ENCODE data around the gene C4A.
A peak's percentile ranks its signal among the peaks of the same experiment; 100 is the strongest.

The C4A gene

GRCh38 chr6:31952140-31952805 lies 29.6 kb upstream of the C4A start:
- no peak overlapping the region for H3K27ac Mint-ChIP-seq
- H3K4me1 Mint-ChIP-seq (ENCODE audit: low read depth) = peaks cover 3% of the 10 kb centered on the region
- H3K27me3 Mint-ChIP-seq = no peaks in the 10 kb centered on the region
- H3K36me3 Mint-ChIP-seq (ENCODE audit: low read depth) = peaks cover 42% of the 10 kb centered on the region
- no peaks in the 10 kb centered on the region for H3K9me3 Mint-ChIP-seq
- H3K4me3 Mint-ChIP-seq = no peak overlapping the region

GRCh38 chr6:31952890-31953289 lies 29.0 kb upstream of the C4A start:
- no peaks in the 10 kb centered on the region for H3K9me3 Mint-ChIP-seq
- peaks cover 47% of the 10 kb centered on the region for H3K36me3 Mint-ChIP-seq (ENCODE audit: low read depth)
- H3K27ac Mint-ChIP-seq = no peak overlapping the region
- no peaks in the 10 kb centered on the region for H3K27me3 Mint-ChIP-seq
- H3K4me1 Mint-ChIP-seq (ENCODE audit: low read depth) = peaks cover 9% of the 10 kb centered on the region
- H3K4me3 Mint-ChIP-seq = no peak overlapping the region

- H3K36me3 Mint-ChIP-seq (ENCODE audit: low read depth) = peaks cover 47% of the 10 kb centered on the region
- H3K27ac Mint-ChIP-seq = no peak overlapping the region
- no peaks in the 10 kb centered on the region for H3K27me3 Mint-ChIP-seq
- H3K4me1 Mint-ChIP-seq (ENCODE audit: low read depth) = peaks cover 21% of the 10 kb centered on the region
- no peak overlapping the region for H3K4me3 Mint-ChIP-seq
- H3K9me3 Mint-ChIP-seq = no peaks in the 10 kb centered on the region
Measured at GRCh38 chr6:31954511-31954910, 27.3 kb upstream of the C4A start.

- peaks cover 64% of the 10 kb centered on the region for H3K36me3 Mint-ChIP-seq (ENCODE audit: low read depth)
- no peaks in the 10 kb centered on the region for H3K27me3 Mint-ChIP-seq
- no peaks in the 10 kb centered on the region for H3K9me3 Mint-ChIP-seq
- H3K4me1 Mint-ChIP-seq (ENCODE audit: low read depth) = peaks cover 36% of the 10 kb centered on the region
- no peak overlapping the region for H3K27ac Mint-ChIP-seq
- H3K4me3 Mint-ChIP-seq = no peak overlapping the region
Measured at GRCh38 chr6:31956796-31957195, 25.1 kb upstream of the C4A start.

GRCh38 chr6:31958412-31958740 lies 23.5 kb upstream of the C4A start:
- Mint-ChIP-seq H3K36me3 (ENCODE audit: low read depth) (peaks cover 69% of the 10 kb centered on the region), H3K27me3 (no peaks in the 10 kb centered on the region), H3K4me3 (peak overlapping the region; percentile 99), H3K27ac (peak overlapping the region; percentile 96), H3K4me1 (ENCODE audit: low read depth) (peaks cover 36% of the 10 kb centered on the region), H3K9me3 (no peaks in the 10 kb centered on the region)

- Mint-ChIP-seq H3K27ac (peak within 1 kb of the TSS; percentile 98), H3K27me3 (no peaks in the 10 kb centered on the region), H3K36me3 (ENCODE audit: low read depth) (peaks cover 67% of the 10 kb centered on the region), H3K4me1 (ENCODE audit: low read depth) (peaks cover 36% of the 10 kb centered on the region), H3K4me3 (peak within 1 kb of the TSS; percentile 99), H3K9me3 (no peaks in the 10 kb centered on the region)
Measured at GRCh38 chr6:31958741-31959739, 22.8 kb upstream of the C4A start, which contains the start of the genes NELFE and SKIC2. TSS of gene NELFE (minus strand) at chr6:31958971. CDS start at chr6:31958446, 525 bp downstream. TSS of gene SKIC2 (plus strand) at chr6:31959175. CDS start at chr6:31959193, 18 bp downstream.

- peak overlapping the region; percentile 3 for H3K27ac Mint-ChIP-seq
Measured at GRCh38 chr6:31961616-31962015, 20.2 kb upstream of the C4A start.

GRCh38 chr6:31963921-31964320 lies 17.9 kb upstream of the C4A start:
- Mint-ChIP-seq H3K9me3 (no peaks in the 10 kb centered on the region), H3K27ac (no peak overlapping the region), H3K27me3 (no peaks in the 10 kb centered on the region), H3K4me3 (no peak overlapping the region), H3K4me1 (ENCODE audit: low read depth) (peaks cover 21% of the 10 kb centered on the region), H3K36me3 (ENCODE audit: low read depth) (peaks cover 60% of the 10 kb centered on the region)

More at GRCh38 chr6:31961616-31962015, 20.2 kb upstream of the C4A start:
- no peak overlapping the region for H3K4me3 Mint-ChIP-seq
- peaks cover 36% of the 10 kb centered on the region for H3K4me1 Mint-ChIP-seq (ENCODE audit: low read depth)
- H3K27me3 Mint-ChIP-seq = no peaks in the 10 kb centered on the region
- H3K9me3 Mint-ChIP-seq = no peaks in the 10 kb centered on the region
- peaks cover 65% of the 10 kb centered on the region for H3K36me3 Mint-ChIP-seq (ENCODE audit: low read depth)

- peaks cover 62% of the 10 kb centered on the region for H3K36me3 Mint-ChIP-seq (ENCODE audit: low read depth)
- H3K27me3 Mint-ChIP-seq = no peaks in the 10 kb centered on the region
- no peaks in the 10 kb centered on the region for H3K9me3 Mint-ChIP-seq
- no peak overlapping the region for H3K4me3 Mint-ChIP-seq
- H3K27ac Mint-ChIP-seq = no peak overlapping the region
- peaks cover 16% of the 10 kb centered on the region for H3K4me1 Mint-ChIP-seq (ENCODE audit: low read depth)
Measured at GRCh38 chr6:31965700-31966099, 16.2 kb upstream of the C4A start.

GRCh38 chr6:31966506-31966905 lies 15.4 kb upstream of the C4A start:
- Mint-ChIP-seq H3K9me3 (no peaks in the 10 kb centered on the region), H3K27ac (no peak overlapping the region), H3K27me3 (no peaks in the 10 kb centered on the region), H3K4me1 (ENCODE audit: low read depth) (peaks cover 18% of the 10 kb centered on the region), H3K36me3 (ENCODE audit: low read depth) (peaks cover 54% of the 10 kb centered on the region), H3K4me3 (no peak overlapping the region)

- H3K9me3 Mint-ChIP-seq = no peaks in the 10 kb centered on the region
- no peaks in the 10 kb centered on the region for H3K27me3 Mint-ChIP-seq
- no peak overlapping the region for H3K4me3 Mint-ChIP-seq
- peaks cover 47% of the 10 kb centered on the region for H3K36me3 Mint-ChIP-seq (ENCODE audit: low read depth)
- H3K27ac Mint-ChIP-seq = no peak overlapping the region
- peaks cover 25% of the 10 kb centered on the region for H3K4me1 Mint-ChIP-seq (ENCODE audit: low read depth)
Measured at GRCh38 chr6:31966997-31967925, 14.6 kb upstream of the C4A start.

GRCh38 chr6:31967926-31968320 lies 13.9 kb upstream of the C4A start:
- Mint-ChIP-seq H3K4me3 (no peak overlapping the region), H3K9me3 (no peaks in the 10 kb centered on the region), H3K27ac (no peak overlapping the region), H3K4me1 (ENCODE audit: low read depth) (peaks cover 30% of the 10 kb centered on the region), H3K36me3 (ENCODE audit: low read depth) (peaks cover 41% of the 10 kb centered on the region), H3K27me3 (no peaks in the 10 kb centered on the region)

GRCh38 chr6:31968326-31968725 lies 13.5 kb upstream of the C4A start:
- peaks cover 34% of the 10 kb centered on the region for H3K4me1 Mint-ChIP-seq (ENCODE audit: low read depth)
- peaks cover 40% of the 10 kb centered on the region for H3K36me3 Mint-ChIP-seq (ENCODE audit: low read depth)
- H3K4me3 Mint-ChIP-seq = no peak overlapping the region
- H3K9me3 Mint-ChIP-seq = no peaks in the 10 kb centered on the region
- no peaks in the 10 kb centered on the region for H3K27me3 Mint-ChIP-seq
- no peak overlapping the region for H3K27ac Mint-ChIP-seq

Data from stimulated activated naive CD8-positive, alpha-beta T cell treated with anti-CD3 and anti-CD28 coated beads, Interleukin-15, Interleukin-2, amounts not matched to agents 100 ng/mL and 50 ng/mL, for 24 hours (primary cell).